ENCODE results near the gene RNF223.
A peak's percentile ranks its signal among the peaks of the same experiment; 100 is the strongest.

RNF223 gene

GRCh38 chr1:1024149-1024770, 49.8 kb downstream of the RNF223 start:
- no peak for DNase-seq

GRCh38 chr1:1023700-1024099, 50.4 kb downstream of the RNF223 start:
- no peak for DNase-seq

GRCh38 chr1:1022302-1023009, 51.6 kb downstream of the RNF223 start:
- DNase-seq, result no peak

GRCh38 chr1:1021920-1022259, 52.2 kb downstream of the RNF223 start:
- DNase-seq, result no peak

GRCh38 chr1:1021010-1021919, 52.8 kb downstream of the RNF223 start:
- DNase-seq, result peak in 1 of 2 experiments; percentile 28

Measured in NCI-H2081 (cell line).